HEK293 (cell line): ENCODE data around the gene CHST9.
"Not testable (repeated sequence)": the region's sequence is repeated elsewhere in the genome, so short reads cannot be mapped to it uniquely, and the experiment has no call there.

Experiments used
- CTCF ChIA-PET: fragments of 350-600 bp; formaldehyde crosslinking; extraction: SDS; loops from one replicate; lab custom pipeline; 2021; ENCODE audit warnings: antibody characterized with exemption; lab: Yijun Ruan, JAX
- POLR2A ChIA-PET: fragments of 300-600 bp; formaldehyde crosslinking; extraction: SDS; loops from one replicate; lab custom pipeline; 2020; ENCODE audit warnings: antibody characterized with exemption, inconsistent platforms; lab: Yijun Ruan, JAX
- H3K27ac ChIP-seq: fragments of 200-500 bp; sonication (Bioruptor generic); 2 replicates; pipeline ENCODE4 v1.5.1; 2014; ENCODE audit warnings: low read depth, low read length, control low read depth, inconsistent platforms; ENCODE audit errors: extremely low read depth
- H3K36me3 ChIP-seq, 2 experiments: fragments of 200-500 bp in 1 of 2; sonication (Bioruptor generic) in 1 of 2; 1 replicate in 1 of 2; 2 replicates in 1 of 2; pipeline ENCODE4 v1.5.1; 2014 to 2017; ENCODE audit warnings: inconsistent platforms in 2 of 2, low read length in 2 of 2; ENCODE audit not compliant: control insufficient read depth in 2 of 2, insufficient read depth in 1 of 2
- H3K4me1 ChIP-seq: fragments of 200-500 bp; sonication (Bioruptor generic); 2 replicates; pipeline ENCODE4 v1.5.1; 2014; ENCODE audit warnings: mild to moderate bottlenecking, low read length, inconsistent platforms; ENCODE audit not compliant: control insufficient read depth, insufficient read depth
- H3K4me3 ChIP-seq: 2 replicates; pipeline ENCODE4 v1.5.1; 2011; ENCODE audit warnings: low read depth, mild to moderate bottlenecking, control low read depth, low read length, moderate library complexity
- H3K9me3 ChIP-seq: fragments of 200-500 bp; sonication (Bioruptor generic); 2 replicates; pipeline ENCODE4 v1.5.1; 2014; ENCODE audit warnings: low read depth, low read length, inconsistent platforms; ENCODE audit not compliant: control insufficient read depth, insufficient read depth
- KLF8 ChIP-seq: fragments of 450-650 bp; formaldehyde crosslinking; IDR thresholded peaks from 2 replicates; pipeline ENCODE4 v1.5.1; 2016; ENCODE audit warnings: missing biosample characterization, missing genetic modification characterization
- KLF9 ChIP-seq: fragments of 450-650 bp; formaldehyde crosslinking; IDR thresholded peaks from 2 replicates; pipeline ENCODE4 v1.5.1; 2016; ENCODE audit warnings: missing biosample characterization, missing genetic modification characterization, low read depth
- MZF1 ChIP-seq: fragments of 450-650 bp; formaldehyde crosslinking; IDR thresholded peaks from 2 replicates; pipeline ENCODE4 v1.5.1; 2017; ENCODE audit warnings: missing biosample characterization, missing genetic modification characterization, borderline replicate concordance
- TRIM28 ChIP-seq: IDR thresholded peaks from 2 replicates; pipeline ENCODE4 v1.6.1; 2011; ENCODE audit warnings: low read length, control low read depth, borderline replicate concordance
- ZNF10 ChIP-seq: fragments of 450-650 bp; formaldehyde crosslinking; IDR thresholded peaks from 2 replicates; pipeline ENCODE4 v1.5.1; 2017; ENCODE audit warnings: missing biosample characterization, missing genetic modification characterization
- ZNF18 ChIP-seq: fragments of 450-650 bp; formaldehyde crosslinking; IDR thresholded peaks from 2 replicates; pipeline ENCODE4 v1.5.1; 2016; ENCODE audit warnings: missing biosample characterization, missing genetic modification characterization
- ZNF23 ChIP-seq: fragments of 450-650 bp; formaldehyde crosslinking; IDR thresholded peaks from 2 replicates; pipeline ENCODE4 v1.5.1; 2016; ENCODE audit warnings: missing biosample characterization, missing genetic modification characterization, borderline replicate concordance
- ZNF274 ChIP-seq, 2 experiments: fragments of 200-500 bp in 1 of 2; fragments of 450-650 bp in 1 of 2; sonication (Bioruptor generic) in 1 of 2; formaldehyde crosslinking in 1 of 2; IDR thresholded peaks; 2 replicates each; pipeline versions ENCODE4 v1.5.1 to v1.6.1; 2014 to 2016; ENCODE audit warnings: borderline replicate concordance in 1 of 2, inconsistent platforms in 1 of 2, low read length in 1 of 2, missing biosample characterization in 1 of 2, missing genetic modification characterization in 1 of 2
- ZNF292 ChIP-seq: fragments of 450-650 bp; formaldehyde crosslinking; IDR thresholded peaks from 2 replicates; pipeline ENCODE4 v1.5.1; 2016; ENCODE audit warnings: low read depth, missing biosample characterization, missing genetic modification characterization, borderline replicate concordance
- ZNF311 ChIP-seq: fragments of 450-650 bp; formaldehyde crosslinking; IDR thresholded peaks from 2 replicates; pipeline ENCODE4 v1.5.1; 2017; ENCODE audit warnings: missing biosample characterization, missing genetic modification characterization, borderline replicate concordance
- ZNF501 ChIP-seq: fragments of 450-650 bp; formaldehyde crosslinking; IDR thresholded peaks from 2 replicates; pipeline ENCODE4 v1.5.1; 2016; ENCODE audit warnings: missing biosample characterization, missing genetic modification characterization
- ZNF596 ChIP-seq: fragments of 450-650 bp; IDR thresholded peaks from 2 replicates; pipeline ENCODE4 v1.5.0; 2018; ENCODE audit warnings: missing biosample characterization, mild to moderate bottlenecking, missing genetic modification characterization, moderate library complexity
- ZNF621 ChIP-seq: fragments of 450-650 bp; formaldehyde crosslinking; IDR thresholded peaks from 2 replicates; pipeline ENCODE4 v1.5.1; 2017; ENCODE audit warnings: missing biosample characterization, missing genetic modification characterization
- ZNF623 ChIP-seq: fragments of 450-650 bp; formaldehyde crosslinking; IDR thresholded peaks from 2 replicates; pipeline ENCODE4 v1.5.1; 2016; ENCODE audit warnings: missing biosample characterization, missing genetic modification characterization
- ZNF664 ChIP-seq: fragments of 450-650 bp; formaldehyde crosslinking; IDR thresholded peaks from 2 replicates; pipeline ENCODE4 v1.5.1; 2016; ENCODE audit warnings: missing biosample characterization, missing genetic modification characterization
- ZNF704 ChIP-seq: fragments of 450-650 bp; formaldehyde crosslinking; IDR thresholded peaks from 2 replicates; pipeline ENCODE4 v1.5.1; 2016; ENCODE audit warnings: missing biosample characterization, missing genetic modification characterization
- ZNF768 ChIP-seq: fragments of 450-650 bp; formaldehyde crosslinking; IDR thresholded peaks from 2 replicates; pipeline ENCODE4 v1.5.1; 2018; ENCODE audit warnings: missing biosample characterization, mild to moderate bottlenecking, missing genetic modification characterization
- ZNF785 ChIP-seq: fragments of 450-650 bp; formaldehyde crosslinking; IDR thresholded peaks from 2 replicates; pipeline ENCODE4 v1.5.1; 2016; ENCODE audit warnings: missing biosample characterization, missing genetic modification characterization
- TF ChIP-seq, protein P1 (sequence below): fragments of 450-650 bp; formaldehyde crosslinking; IDR thresholded peaks from 2 replicates; pipeline ENCODE4 v1.5.1; 2016; ENCODE audit warnings: missing biosample characterization, missing genetic modification characterization, low read depth

CHST9 gene

DNA sequence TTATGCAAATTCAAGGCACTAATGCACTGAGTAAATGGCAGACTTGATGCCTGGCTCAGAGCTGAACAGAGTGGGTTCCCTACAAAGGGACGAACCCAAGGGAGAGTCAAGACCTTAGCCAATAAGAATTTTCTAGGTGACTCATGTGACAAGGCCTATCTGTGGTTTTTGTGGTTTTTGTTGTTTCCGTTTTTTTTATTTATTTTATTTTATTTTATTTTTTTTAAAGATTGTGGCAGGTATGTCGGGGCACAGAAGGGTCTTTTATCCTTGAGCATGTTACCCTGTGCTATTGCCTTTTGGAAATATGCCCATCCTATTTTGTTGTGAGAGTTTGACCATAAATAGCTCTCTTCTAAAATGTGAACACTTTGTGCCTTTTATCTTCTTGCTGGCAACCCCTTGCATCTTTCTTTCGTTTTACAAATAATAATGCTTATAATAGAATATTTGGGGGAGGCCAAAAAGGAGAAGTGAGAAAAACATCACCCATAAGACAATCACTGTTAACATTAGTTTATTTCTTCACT is 206.2 kb downstream of the CHST9 start:
- POLR2A ChIA-PET: no interaction called here
- H3K4me3 ChIP-seq: no peak overlapping the region

GRCh38 chr18:26977781-26978180 is 207.3 kb downstream of the CHST9 start:
- no peak for TF ChIP-seq ZNF664 (tag by site-specific recombination)
- no peak for TF ChIP-seq ZNF292 (tag by site-specific recombination)
- no peak for TF ChIP-seq ZNF623 (tag by site-specific recombination)
- no peak for TF ChIP-seq ZNF10 (tag by site-specific recombination)
- TF ChIP-seq ZNF621 (tag by site-specific recombination): no peak
- TF ChIP-seq MZF1: no peak
- no peak for TF ChIP-seq ZNF18
- TF ChIP-seq ZNF785 (tag by site-specific recombination): no peak
- TF ChIP-seq, protein P1, sequence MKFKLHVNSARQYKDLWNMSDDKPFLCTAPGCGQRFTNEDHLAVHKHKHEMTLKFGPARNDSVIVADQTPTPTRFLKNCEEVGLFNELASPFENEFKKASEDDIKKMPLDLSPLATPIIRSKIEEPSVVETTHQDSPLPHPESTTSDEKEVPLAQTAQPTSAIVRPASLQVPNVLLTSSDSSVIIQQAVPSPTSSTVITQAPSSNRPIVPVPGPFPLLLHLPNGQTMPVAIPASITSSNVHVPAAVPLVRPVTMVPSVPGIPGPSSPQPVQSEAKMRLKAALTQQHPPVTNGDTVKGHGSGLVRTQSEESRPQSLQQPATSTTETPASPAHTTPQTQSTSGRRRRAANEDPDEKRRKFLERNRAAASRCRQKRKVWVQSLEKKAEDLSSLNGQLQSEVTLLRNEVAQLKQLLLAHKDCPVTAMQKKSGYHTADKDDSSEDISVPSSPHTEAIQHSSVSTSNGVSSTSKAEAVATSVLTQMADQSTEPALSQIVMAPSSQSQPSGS (tag by site-specific recombination): no peak
- TF ChIP-seq KLF8 (tag by site-specific recombination): no peak
- CTCF ChIA-PET: no interaction called here
- no peaks in the 10 kb centered on the region for H3K36me3 ChIP-seq

More for the DNA sequence above, 206.2 kb downstream of the CHST9 start:
- TF ChIP-seq TRIM28: no peak
- TF ChIP-seq KLF9 (tag by site-specific recombination): no peak
- TF ChIP-seq ZNF596 (tag by site-specific recombination): no peak
- TF ChIP-seq ZNF23: no peak
- TF ChIP-seq ZNF311: no peak
- TF ChIP-seq ZNF768: no peak
- TF ChIP-seq ZNF704: no peak
- no peak for TF ChIP-seq ZNF274 (IDR thresholded peaks at IDR 0.05; ENCODE audit: low read length)
- TF ChIP-seq ZNF274 (tag by site-specific recombination; IDR thresholded peaks at IDR 0.05; ENCODE audit: borderline replicate concordance): no peak
- no peak for TF ChIP-seq ZNF501 (tag by site-specific recombination)
- Histone ChIP-seq H3K36me3 (no peaks in the 10 kb centered on the region), H3K9me3 (no peaks in the 10 kb centered on the region), H3K4me1 (no peaks in the 10 kb centered on the region), H3K27ac (no peak overlapping the region)
- CTCF ChIA-PET: interaction anchor here (0.6 kb wide), 1 partner anchor 166 kb away, joined by 3 read pairs; no protein-coding TSS in a partner anchor

DNA sequence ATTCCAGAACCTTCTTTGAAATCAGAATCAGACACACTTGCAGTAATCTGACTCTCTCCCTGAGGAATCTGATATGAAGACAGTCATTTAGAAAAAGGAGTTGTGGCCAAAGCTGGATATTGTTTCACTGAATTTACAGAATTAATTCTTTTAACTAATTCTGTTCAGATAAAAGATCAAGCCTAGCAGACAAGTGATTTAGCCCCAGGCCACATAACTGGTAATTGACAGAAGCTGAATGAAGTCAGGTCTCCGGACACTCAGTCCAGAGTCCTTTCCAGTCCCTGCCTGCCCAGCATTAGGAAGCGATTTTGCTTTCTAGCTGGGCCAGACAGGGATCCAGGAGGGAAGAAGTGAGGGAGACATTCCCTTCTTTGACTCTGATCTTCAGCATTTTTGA is 208.9 kb downstream of the CHST9 start:
- Histone ChIP-seq H3K9me3 (no peaks in the 10 kb centered on the region), H3K36me3 (no peaks in the 10 kb centered on the region), H3K4me1 (no peaks in the 10 kb centered on the region), H3K4me3 (no peak overlapping the region), H3K27ac (no peak overlapping the region)
- ChIA-PET POLR2A (no interaction called here), CTCF (interaction anchor here (0.6 kb wide), 2 partner anchors 21 to 1098 kb away, joined by 3 read pairs; no protein-coding TSS in a partner anchor)
- TF ChIP-seq ZNF311: no peak

More at GRCh38 chr18:26977781-26978180, 207.3 kb downstream of the CHST9 start:
- Histone ChIP-seq H3K4me3 (no peak overlapping the region), H3K27ac (no peak overlapping the region), H3K9me3 (no peaks in the 10 kb centered on the region), H3K4me1 (no peaks in the 10 kb centered on the region)
- POLR2A ChIA-PET: no interaction called here

DNA sequence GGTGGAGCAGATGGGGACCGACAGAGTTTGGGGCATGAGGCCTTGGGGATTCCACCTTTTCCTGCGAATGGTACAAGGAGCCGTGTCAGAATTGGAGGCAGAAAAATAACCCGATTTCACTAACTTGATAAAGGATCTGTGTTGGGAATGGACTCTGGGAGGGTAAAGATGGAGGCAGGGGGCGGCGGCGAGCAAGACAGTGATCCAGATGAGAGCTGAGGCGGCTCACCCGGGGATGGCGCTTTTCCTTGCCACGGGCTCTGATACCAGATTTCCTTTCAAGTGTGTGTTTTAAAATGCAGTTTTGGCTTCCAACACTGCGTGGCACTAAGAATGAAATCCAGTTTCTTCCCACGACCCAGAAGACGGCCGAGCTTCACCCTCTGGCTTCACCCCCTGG is 212.6 kb downstream of the CHST9 start:
- POLR2A ChIA-PET, H3K4me1 ChIP-seq, H3K36me3 ChIP-seq, H3K9me3 ChIP-seq, CTCF ChIA-PET, H3K4me3 ChIP-seq, H3K27ac ChIP-seq: not testable (repeated sequence)
